PFSK-1 (cell line): ENCODE results near the gene RERE.

Source experiments
- FOXP2 ChIP-seq: optimal IDR thresholded peaks from 2 replicates; pipeline ENCODE3; 2011; ENCODE audit warnings: borderline replicate concordance, control low read depth, inconsistent platforms; ENCODE audit not compliant: insufficient read depth; ENCODE audit errors: extremely low read length, extremely low read depth
- POLR2AphosphoS5 ChIP-seq: IDR thresholded peaks from 2 replicates; pipeline ENCODE4 v1.6.1; 2012; ENCODE audit warnings: low read depth, mild to moderate bottlenecking, control low read depth, low read length, moderate library complexity
- SIN3A ChIP-seq: IDR thresholded peaks from 2 replicates; pipeline ENCODE4 v1.6.1; 2012; ENCODE audit warnings: mild to moderate bottlenecking, low read length, moderate library complexity, borderline replicate concordance; ENCODE audit not compliant: insufficient read depth
- TAF1 ChIP-seq: IDR thresholded peaks from 2 replicates; pipeline ENCODE4 v1.6.1; 2012; ENCODE audit warnings: low read length, control low read depth, borderline replicate concordance; ENCODE audit not compliant: insufficient read depth
- TF ChIP-seq, protein P1 (sequence below), 2 experiments: IDR thresholded peaks; 2 replicates each; pipeline versions ENCODE4 v1.6.1 to v1.8.0; 2011 to 2012; ENCODE audit warnings: low read depth in 2 of 2, low read length in 2 of 2, control low read depth in 1 of 2, inconsistent platforms in 1 of 2, mild to moderate bottlenecking in 1 of 2, moderate library complexity in 1 of 2; ENCODE audit not compliant: insufficient read depth in 1 of 2

The RERE gene

DNA sequence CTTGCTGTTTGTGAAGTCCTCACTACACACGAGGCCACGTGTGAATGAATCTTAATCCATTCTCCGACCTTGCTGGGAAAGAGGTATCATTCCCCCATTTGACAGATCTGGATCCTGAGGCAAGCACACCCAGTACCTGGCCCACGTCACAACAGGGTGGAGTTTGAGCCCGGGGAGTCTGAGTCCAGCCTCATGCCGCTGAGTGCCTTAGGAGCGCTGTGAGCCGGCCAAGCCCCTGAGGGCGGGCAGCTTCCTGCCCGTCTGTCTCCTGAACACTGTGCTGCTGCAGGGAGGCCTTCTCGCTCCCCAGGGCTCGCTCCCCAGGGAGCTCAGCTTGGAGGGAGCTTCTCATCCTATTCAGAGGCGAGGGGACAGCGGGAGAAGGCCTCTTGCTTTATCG is 469.8 kb downstream of the RERE start:
- TF ChIP-seq POLR2AphosphoS5 (no peak), TAF1 (no peak), SIN3A (no peak), FOXP2 (no peak)
- TF ChIP-seq, protein P1, sequence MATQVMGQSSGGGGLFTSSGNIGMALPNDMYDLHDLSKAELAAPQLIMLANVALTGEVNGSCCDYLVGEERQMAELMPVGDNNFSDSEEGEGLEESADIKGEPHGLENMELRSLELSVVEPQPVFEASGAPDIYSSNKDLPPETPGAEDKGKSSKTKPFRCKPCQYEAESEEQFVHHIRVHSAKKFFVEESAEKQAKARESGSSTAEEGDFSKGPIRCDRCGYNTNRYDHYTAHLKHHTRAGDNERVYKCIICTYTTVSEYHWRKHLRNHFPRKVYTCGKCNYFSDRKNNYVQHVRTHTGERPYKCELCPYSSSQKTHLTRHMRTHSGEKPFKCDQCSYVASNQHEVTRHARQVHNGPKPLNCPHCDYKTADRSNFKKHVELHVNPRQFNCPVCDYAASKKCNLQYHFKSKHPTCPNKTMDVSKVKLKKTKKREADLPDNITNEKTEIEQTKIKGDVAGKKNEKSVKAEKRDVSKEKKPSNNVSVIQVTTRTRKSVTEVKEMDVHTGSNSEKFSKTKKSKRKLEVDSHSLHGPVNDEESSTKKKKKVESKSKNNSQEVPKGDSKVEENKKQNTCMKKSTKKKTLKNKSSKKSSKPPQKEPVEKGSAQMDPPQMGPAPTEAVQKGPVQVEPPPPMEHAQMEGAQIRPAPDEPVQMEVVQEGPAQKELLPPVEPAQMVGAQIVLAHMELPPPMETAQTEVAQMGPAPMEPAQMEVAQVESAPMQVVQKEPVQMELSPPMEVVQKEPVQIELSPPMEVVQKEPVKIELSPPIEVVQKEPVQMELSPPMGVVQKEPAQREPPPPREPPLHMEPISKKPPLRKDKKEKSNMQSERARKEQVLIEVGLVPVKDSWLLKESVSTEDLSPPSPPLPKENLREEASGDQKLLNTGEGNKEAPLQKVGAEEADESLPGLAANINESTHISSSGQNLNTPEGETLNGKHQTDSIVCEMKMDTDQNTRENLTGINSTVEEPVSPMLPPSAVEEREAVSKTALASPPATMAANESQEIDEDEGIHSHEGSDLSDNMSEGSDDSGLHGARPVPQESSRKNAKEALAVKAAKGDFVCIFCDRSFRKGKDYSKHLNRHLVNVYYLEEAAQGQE (IDR thresholded peaks at IDR 0.05; ENCODE audit: insufficient read depth in 1 of 2, low read depth in 2 of 2, low read length in 2 of 2) = no peak

GRCh38 chr1:8345621-8346415 is 471.6 kb downstream of the RERE start:
- TF ChIP-seq POLR2AphosphoS5 (no peak), TAF1 (no peak), FOXP2 (no peak)
- TF ChIP-seq, protein P1 (IDR thresholded peaks at IDR 0.05; ENCODE audit: insufficient read depth in 1 of 2, low read depth in 2 of 2, low read length in 2 of 2) = no peak

GRCh38 chr1:8344893-8345507 is 472.4 kb downstream of the RERE start:
- TF ChIP-seq, protein P1 (IDR thresholded peaks at IDR 0.05; ENCODE audit: insufficient read depth in 1 of 2, low read depth in 2 of 2, low read length in 2 of 2) = no peak
- TF ChIP-seq SIN3A (no peak), FOXP2 (no peak), TAF1 (no peak), POLR2AphosphoS5 (no peak)

DNA sequence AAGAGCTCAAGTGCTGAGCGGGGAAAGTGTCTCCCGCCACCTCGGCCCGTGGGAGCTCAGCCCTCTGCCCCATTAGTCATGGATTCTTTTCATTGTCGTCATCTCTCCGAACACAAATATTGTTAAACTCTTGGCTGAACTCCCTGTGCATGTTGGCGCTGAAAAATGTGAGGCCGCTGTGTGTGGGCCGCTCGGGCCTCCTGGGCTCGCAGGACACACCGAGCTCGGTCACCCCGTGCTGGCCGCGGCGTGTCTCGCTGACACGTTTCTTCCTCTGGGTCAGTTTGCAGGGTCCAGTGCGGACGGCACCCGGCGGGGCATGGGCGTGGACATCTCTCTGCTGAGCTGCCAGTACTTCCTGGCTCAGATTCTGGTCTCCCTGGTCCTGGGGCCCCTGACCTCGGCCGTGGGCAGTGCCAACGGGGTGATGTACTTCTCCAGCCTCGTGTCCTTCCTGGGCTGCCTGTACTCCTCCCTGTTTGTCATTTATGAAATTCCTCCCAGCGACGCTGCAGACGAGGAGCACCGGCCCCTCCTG is 473.9 kb downstream of the RERE start:
- TF ChIP-seq POLR2AphosphoS5 = no peak
- TF ChIP-seq FOXP2 = no peak
- no peak for TF ChIP-seq SIN3A

- TF ChIP-seq FOXP2 (no peak), SIN3A (no peak), TAF1 (no peak), POLR2AphosphoS5 (no peak)
- TF ChIP-seq, protein P1 (IDR thresholded peaks at IDR 0.05; ENCODE audit: insufficient read depth in 1 of 2, low read depth in 2 of 2, low read length in 2 of 2) = no peak
Measured at GRCh38 chr1:8343044-8343443, 474.4 kb downstream of the RERE start.
